ENCODE data around the gene COPS4.
A peak's percentile ranks its signal among the peaks of the same experiment; 100 is the strongest.
"Not testable (repeated sequence)": the region's sequence is repeated elsewhere in the genome, so short reads cannot be mapped to it uniquely, and the experiment has no call there.

COPS4 gene

GRCh38 chr4:83024233-83024632 lies 10.8 kb upstream of the COPS4 start:
- DNase-seq (ENCODE audit: low read depth): no peak

GRCh38 chr4:83025563-83025962 lies 9.4 kb upstream of the COPS4 start:
- no peak for DNase-seq (ENCODE audit: low read depth)

GRCh38 chr4:83028976-83029375 lies 6.0 kb upstream of the COPS4 start:
- DNase-seq (ENCODE audit: low read depth): no peak

GRCh38 chr4:83029688-83030087 lies 5.3 kb upstream of the COPS4 start:
- DNase-seq (ENCODE audit: low read depth): no peak

- DNase-seq (ENCODE audit: low read depth): no peak
These were observed 2.1 kb downstream of the COPS4 start for GRCh38 chr4:83036991-83037665.

- no peak for DNase-seq (ENCODE audit: low read depth)
These were observed 5.3 kb downstream of the COPS4 start for GRCh38 chr4:83040269-83040668.

- not testable (repeated sequence) for DNase-seq (ENCODE audit: low read depth)
These were observed 8.2 kb downstream of the COPS4 start for GRCh38 chr4:83043157-83043556.

- no peak for DNase-seq (ENCODE audit: low read depth)
These were observed 8.9 kb downstream of the COPS4 start for GRCh38 chr4:83043801-83044407.

GRCh38 chr4:83046693-83047473 lies 11.9 kb downstream of the COPS4 start:
- DNase-seq (ENCODE audit: low read depth): no peak

- not testable (repeated sequence) for DNase-seq (ENCODE audit: low read depth)
These were observed 13.8 kb downstream of the COPS4 start for GRCh38 chr4:83048781-83049180.

GRCh38 chr4:83054928-83055327 lies 19.9 kb downstream of the COPS4 start:
- no peak for DNase-seq (ENCODE audit: low read depth)

GRCh38 chr4:83062739-83063138 lies 27.8 kb downstream of the COPS4 start:
- DNase-seq (ENCODE audit: low read depth): no peak

GRCh38 chr4:83065266-83065665 lies 30.3 kb downstream of the COPS4 start:
- DNase-seq (ENCODE audit: low read depth): no peak

GRCh38 chr4:83067058-83067639 lies 32.2 kb downstream of the COPS4 start:
- DNase-seq (ENCODE audit: low read depth): no peak

- DNase-seq (ENCODE audit: low read depth): no peak
These were observed 36.1 kb downstream of the COPS4 start for GRCh38 chr4:83071116-83071515.

GRCh38 chr4:83074086-83074704 lies 39.2 kb downstream of the COPS4 start:
- peak; percentile 21 for DNase-seq (ENCODE audit: low read depth)

GRCh38 chr4:83074783-83075182 lies 39.8 kb downstream of the COPS4 start:
- DNase-seq (ENCODE audit: low read depth): peak; percentile 27

- DNase-seq (ENCODE audit: low read depth): no peak
These were observed 40.5 kb downstream of the COPS4 start for GRCh38 chr4:83075311-83076095.

- no peak for DNase-seq (ENCODE audit: low read depth)
These were observed 45.6 kb downstream of the COPS4 start for GRCh38 chr4:83080561-83080960.

GRCh38 chr4:83082777-83083176 lies 47.8 kb downstream of the COPS4 start:
- DNase-seq (ENCODE audit: low read depth): no peak

GRCh38 chr4:83083925-83084475 lies 49.0 kb downstream of the COPS4 start:
- peak; percentile 17 for DNase-seq (ENCODE audit: low read depth)
